ENCODE measurements around the gene ZSCAN5A.

GRCh38 chr19:56306016-56306415 is 8.6 kb downstream of the ZSCAN5A start:
- TF ChIP-seq ZSCAN5A (CRISPR knock-in tag; IDR thresholded peaks at IDR 0.05; ENCODE audit: borderline replicate concordance) = no peak
- no peak for TF ChIP-seq MAX (IDR thresholded peaks at IDR 0.05)
- TF ChIP-seq ZNF777 (CRISPR knock-in tag; IDR thresholded peaks at IDR 0.05) = no peak
- no peak for TF ChIP-seq ZFYVE20 (CRISPR knock-in tag; IDR thresholded peaks at IDR 0.05; ENCODE audit: borderline replicate concordance, low read depth)
- TF ChIP-seq NONO (IDR thresholded peaks at IDR 0.05) = no peak
- no peak for TF ChIP-seq NONO (CRISPR knock-in tag; conservative IDR thresholded peaks at IDR 0.05)
- TF ChIP-seq ZBTB34 (CRISPR knock-in tag; IDR thresholded peaks at IDR 0.05) = no peak
- TF ChIP-seq RNF2 (conservative IDR thresholded peaks at IDR 0.05; ENCODE audit: low read depth) = no peak
- no peak for TF ChIP-seq ZNF264 (CRISPR knock-in tag; IDR thresholded peaks at IDR 0.05)
- TF ChIP-seq HDAC6 (IDR thresholded peaks at IDR 0.05; ENCODE audit: low read depth, low read length) = no peak

Measured in HepG2 (cell line).